Stimulated activated naive CD4-positive, alpha-beta T cell (primary cell): ENCODE results near the gene FAM25A.
"Not testable (repeated sequence)": the region's sequence is repeated elsewhere in the genome, so short reads cannot be mapped to it uniquely, and the experiment has no call there.

Experiments
- DNase-seq, 6 experiments: peaks; one replicate each; lab custom pipeline; 2025; lab: John Stamatoyannopoulos, UW

FAM25A gene

GRCh38 chr10:87020056-87020455 lies at the start of gene FAM25A:
Gene FAM25A (plus strand): TSS chr10:87020294. CDS start chr10:87020325, 31 bp downstream.
- DNase-seq: not testable (repeated sequence)

- DNase-seq: no peak
Observed at GRCh38 chr10:86970982-86971231, 49.2 kb upstream of the FAM25A start.

DNA sequence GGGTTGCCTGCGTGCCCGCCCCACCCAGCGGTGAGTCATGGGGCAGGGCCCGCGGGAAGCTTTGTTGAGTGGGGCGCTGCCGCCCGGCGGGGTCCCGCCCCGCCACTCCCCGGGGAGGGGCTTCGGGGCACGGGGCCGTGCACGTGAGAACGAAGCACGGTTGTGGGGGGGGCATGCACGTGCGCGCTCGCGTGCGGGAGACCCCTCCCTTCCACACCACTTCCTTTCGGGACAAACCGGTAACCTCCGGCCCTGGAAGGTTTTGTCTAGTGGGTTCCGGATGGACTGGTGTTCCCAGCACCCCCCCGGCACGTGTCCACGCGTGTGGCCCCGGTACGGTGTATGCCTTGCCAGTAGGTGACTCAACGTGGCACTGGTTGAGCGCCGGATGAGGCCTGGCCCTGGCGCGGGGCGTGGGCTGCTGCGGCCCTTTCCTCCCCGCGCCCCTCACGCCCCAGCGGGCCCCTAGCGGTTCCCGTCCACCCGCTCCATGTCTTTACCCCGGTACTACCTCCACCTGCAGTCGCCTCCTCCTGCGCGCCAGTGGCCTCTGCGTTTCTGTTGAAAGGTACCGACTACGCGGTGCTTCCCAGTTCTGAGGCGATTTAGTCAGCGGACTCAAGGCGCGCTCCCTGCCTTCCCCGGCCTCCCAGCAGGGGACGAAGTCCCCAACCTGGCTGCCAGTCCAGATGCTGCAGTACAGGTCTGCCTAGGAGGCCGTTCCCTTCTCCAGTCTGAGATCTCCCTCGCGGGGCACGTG lies 48.7 kb upstream of the FAM25A start:
- peak; percentile 83 to 93 (median 88) for DNase-seq

DNA sequence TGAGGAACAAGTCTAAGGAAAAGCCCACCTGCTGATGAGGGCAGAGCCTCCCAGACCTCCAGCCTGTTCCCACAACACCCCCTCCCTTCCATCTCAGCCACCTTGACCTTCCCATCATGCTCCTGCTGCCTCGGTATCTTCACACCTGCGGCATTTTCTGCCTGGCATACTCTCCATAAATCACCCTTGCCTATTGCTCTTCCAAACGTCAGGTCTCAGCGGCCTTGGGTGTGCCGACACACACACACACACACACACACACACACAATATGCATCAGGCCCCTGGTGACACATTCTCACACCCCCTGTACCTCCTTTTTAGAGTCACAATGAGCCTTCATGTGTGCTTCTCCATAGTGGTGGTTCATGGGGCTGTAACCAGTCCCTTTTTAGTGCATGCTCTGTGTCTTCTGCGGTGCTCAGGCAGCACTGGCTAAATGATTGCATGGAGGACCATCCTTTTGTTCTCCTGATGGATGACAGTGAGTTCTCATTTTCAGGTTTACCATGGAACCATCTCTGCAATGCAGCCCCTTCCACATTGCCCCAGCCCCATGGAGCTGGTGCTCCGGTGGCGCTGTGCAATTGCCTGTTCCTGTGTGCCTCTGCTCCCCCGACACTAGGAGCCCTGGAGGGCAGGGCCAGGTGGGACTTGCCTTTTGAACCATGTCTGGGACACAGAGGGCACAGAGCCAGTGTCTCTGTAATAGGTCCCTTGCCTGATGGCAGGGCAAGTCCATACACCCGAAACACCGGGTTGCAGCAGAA lies 47.3 kb upstream of the FAM25A start:
- no peak for DNase-seq

GRCh38 chr10:86974484-86974883 lies 45.6 kb upstream of the FAM25A start:
- no peak for DNase-seq

GRCh38 chr10:86976362-86977056 lies 43.6 kb upstream of the FAM25A start:
- no peak for DNase-seq

DNA sequence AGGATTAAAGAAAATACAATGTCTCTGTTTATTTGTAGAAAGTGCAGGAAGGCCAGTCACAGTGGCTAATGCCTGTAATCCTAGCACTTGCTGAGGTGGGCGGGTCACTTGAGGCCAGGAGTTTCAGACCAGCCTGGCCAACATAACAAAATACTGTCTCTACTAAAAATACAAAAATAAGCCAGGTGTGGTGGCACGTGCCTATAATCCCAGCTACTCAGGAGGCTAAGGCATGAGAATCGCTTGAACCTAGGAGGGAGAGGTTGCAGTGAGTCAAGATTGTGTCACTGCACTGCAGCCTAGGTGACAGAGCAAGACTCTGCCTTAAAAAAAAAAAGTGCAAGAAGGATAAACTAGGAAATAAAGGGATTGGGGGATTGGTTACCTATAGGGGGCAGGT lies 41.6 kb upstream of the FAM25A start:
- DNase-seq: not testable (repeated sequence)

DNA sequence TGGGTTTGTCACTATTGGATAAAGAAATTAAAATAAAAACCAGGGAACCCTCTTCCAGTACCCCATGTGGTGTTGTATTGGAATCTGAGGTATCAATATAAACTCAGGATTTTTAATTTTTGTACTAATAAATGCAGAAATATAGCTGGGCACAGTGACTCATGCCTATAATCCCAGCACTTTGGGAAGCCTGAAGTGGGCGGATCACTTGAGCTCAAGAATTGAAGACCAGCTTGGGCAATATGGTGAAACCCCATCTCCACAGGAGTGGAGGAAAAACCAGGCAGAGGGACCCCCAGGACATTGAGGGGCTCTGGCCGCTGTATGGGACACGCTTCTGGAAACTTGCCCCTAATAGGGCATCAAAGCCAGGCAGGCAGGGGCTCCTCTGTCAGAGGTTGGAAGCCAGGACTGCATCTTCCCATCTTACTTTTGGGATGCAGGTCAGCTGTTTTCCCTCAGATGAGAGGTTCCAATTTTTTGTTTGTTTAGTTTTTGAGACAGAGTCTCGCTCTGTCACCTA lies 40.7 kb upstream of the FAM25A start:
- DNase-seq: no peak

DNA sequence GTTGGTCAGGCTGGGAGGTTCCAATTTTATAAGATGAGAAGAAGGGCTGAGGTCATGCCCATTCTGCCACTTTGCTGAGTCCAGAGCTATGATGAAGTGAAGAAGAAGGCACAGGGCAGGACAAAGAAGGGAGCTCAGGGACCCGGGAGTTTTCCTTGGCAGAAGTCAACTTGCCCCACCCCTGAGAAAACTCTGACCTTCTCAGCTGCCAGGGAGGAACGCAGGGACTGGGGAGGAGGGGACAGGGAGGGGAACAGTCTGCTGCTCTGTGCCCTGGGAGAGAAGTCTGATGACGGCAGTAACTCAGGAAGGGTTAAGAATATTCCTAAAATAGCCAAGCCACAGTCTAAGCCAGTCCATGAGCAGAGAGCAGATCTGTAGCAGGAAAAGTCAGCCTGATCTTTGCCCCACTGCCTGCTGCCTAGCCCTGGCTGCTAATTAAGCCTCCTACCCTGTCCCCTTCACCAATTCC lies 40.1 kb upstream of the FAM25A start:
- DNase-seq: no peak

GRCh38 chr10:86981020-86981419 lies 39.1 kb upstream of the FAM25A start:
- DNase-seq: not testable (repeated sequence)

DNA sequence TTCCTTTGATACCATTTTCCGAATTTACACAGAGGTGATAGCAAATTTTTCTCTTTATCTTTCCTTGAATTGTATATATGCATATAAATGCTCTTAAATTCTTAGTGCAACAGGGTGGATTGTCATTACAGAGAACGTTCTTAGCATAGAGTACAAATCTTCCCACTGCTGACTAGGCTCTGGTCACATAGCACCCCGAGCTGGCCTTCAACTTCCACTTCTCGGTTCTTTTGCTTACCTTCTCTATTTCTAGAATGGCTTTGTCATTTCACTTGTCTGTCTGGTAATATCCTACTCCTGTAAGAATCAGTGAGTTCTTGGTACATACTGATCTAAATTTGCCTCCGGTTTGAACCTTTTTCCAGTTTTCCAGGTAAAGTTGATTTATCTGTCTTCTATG lies 38.4 kb upstream of the FAM25A start:
- DNase-seq: no peak

- not testable (repeated sequence) for DNase-seq
Observed at GRCh38 chr10:86984498-86984897, 35.6 kb upstream of the FAM25A start.

DNA sequence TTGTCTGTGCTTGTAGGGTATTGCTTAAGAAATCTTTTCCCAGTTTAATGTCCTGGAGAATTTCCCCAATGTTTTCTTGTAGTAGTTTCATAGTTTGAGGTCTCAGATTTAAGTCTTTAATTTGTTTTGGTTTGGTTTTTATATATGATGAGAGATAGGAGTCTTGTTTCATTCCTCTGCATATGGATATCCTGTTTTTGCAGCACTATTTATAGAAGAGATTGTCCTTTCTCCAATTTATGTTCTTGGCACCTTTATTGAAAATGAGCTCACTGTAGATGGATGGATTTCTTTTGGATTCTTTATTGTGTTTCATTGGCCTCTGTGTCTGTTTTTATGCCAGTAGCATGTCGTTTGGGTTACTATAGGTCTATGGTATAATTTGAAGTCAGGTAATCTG lies 31.6 kb upstream of the FAM25A start:
- DNase-seq: no peak

DNA sequence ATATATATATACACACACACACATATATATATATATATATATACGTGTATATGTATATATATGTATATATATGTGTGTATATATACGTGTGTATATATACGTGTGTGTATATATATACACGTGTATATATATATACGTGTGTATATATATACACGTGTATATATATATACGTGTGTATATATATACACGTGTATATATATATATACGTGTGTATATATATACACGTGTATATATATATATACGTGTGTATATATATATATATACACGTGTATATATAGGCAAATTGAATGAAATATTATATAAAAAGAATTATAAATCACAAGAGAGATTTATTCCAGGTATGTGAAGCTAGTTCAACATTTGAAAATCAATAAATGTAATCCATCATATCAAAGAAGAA lies 28.7 kb upstream of the FAM25A start:
- not testable (repeated sequence) for DNase-seq

DNA sequence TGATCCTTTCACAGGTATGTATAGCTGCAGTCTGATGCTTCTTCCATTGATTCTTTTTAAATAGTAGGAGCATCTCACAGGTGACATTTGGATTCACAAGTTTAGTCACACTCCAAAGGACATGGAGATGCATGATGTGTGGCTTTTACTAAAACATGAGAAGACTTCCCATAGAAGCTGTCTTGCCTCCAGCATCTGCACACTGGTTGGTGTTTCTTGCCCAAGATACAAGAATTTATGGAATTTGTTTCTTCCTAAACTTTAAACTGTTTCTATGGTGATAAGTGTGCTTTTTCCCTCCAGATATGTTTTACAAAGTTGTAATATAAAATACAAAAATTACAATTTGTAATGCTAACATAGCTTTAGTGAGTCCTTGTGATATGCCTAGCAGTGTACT lies 27.6 kb upstream of the FAM25A start:
- DNase-seq: no peak

DNA sequence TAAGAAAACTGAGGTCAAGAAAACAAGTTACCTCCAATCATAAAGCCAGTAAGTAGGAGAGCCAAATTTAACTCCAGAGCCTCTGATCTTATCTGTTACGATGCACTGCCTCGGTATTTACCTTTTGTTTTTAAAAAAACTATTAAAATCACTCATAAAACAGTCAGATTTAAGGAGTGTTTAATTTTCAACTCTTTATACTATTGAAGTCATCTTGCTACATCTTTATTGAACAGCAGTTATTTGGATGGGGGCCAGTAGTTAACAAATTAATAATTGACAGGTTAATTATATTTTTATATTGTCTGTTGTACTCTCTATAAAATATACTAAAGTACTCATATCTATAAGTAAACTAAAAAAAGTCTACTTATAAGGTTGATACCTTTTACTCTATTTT lies 27.2 kb upstream of the FAM25A start:
- DNase-seq: no peak

GRCh38 chr10:86999802-87000403 lies 20.2 kb upstream of the FAM25A start:
- not testable (repeated sequence) for DNase-seq

- DNase-seq: no peak
Observed at GRCh38 chr10:87000491-87000890, 19.6 kb upstream of the FAM25A start.

- DNase-seq: not testable (repeated sequence)
Observed at GRCh38 chr10:87007124-87007523, 13.0 kb upstream of the FAM25A start.

DNA sequence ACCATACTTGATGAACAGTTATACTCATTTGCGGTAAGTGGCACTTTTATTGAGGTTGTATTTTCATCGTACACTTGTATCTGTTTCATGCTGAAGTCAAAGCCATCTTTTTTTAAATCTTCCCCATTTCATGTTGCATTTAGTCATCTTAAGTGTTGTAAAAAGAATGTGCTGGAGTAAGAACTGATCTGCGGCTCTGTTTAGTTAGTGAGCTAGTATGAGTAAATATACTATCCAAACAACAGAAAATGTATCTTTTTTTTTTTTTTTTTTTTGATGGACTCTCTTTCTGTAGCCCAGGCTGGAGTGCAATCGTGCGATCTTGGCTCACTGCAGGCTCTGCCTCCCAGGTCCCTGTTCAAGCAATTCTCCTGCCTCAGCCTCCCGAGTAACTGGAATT lies 12.4 kb upstream of the FAM25A start:
- not testable (repeated sequence) for DNase-seq

GRCh38 chr10:87008303-87008702 lies 11.8 kb upstream of the FAM25A start:
- DNase-seq: not testable (repeated sequence)

GRCh38 chr10:87009134-87009696 lies 10.9 kb upstream of the FAM25A start:
- DNase-seq: not testable (repeated sequence)
